Measurements from ENCODE around the gene STX18. TPM values are rescaled to one million over a fixed set of nuclear protein-coding genes. Genes with fewer than 3 reads are reported as not detected.
A peak's percentile ranks its signal among the peaks of the same experiment; 100 is the strongest.

STX18 gene
- total and polyA plus RNA-seq, 2 experiments from 2014 or later = 15.9 to 18.1 TPM

- H3K9me3 Mint-ChIP-seq = no peaks in the 10 kb centered on the region
- no peak for ATAC-seq
- Histone ChIP-seq H3K36me3 (ENCODE audit: insufficient read depth) (no peaks in the 10 kb centered on the region), H3F3A (replicated peaks; ENCODE audit: low read depth) (no peaks in the 10 kb centered on the region), H3K79me2 (replicated peaks; ENCODE audit: insufficient read depth) (no peaks in the 10 kb centered on the region), H3K27me3 (ENCODE audit: insufficient read depth) (no peaks in the 10 kb centered on the region), H4K20me1 (replicated peaks; ENCODE audit: insufficient read depth) (no peaks in the 10 kb centered on the region), H3K27ac (ENCODE audit: low read depth) (no peak overlapping the region), H3K9me2 (ENCODE audit: insufficient read depth) (no peaks in the 10 kb centered on the region), H3K4me2 (no peak overlapping the region), H3K4me3 (no peak overlapping the region), H2AFZ (no peak overlapping the region), H3K4me1 (ENCODE audit: insufficient read depth) (peaks cover 6% of the 10 kb centered on the region; the same call in 1 of the 2 replicates)
- TF ChIP-seq NANOG (IDR thresholded peaks at IDR 0.05; ENCODE audit: borderline replicate concordance) (no peak), ZNF331 (CRISPR knock-in tag; IDR thresholded peaks at IDR 0.05; ENCODE audit: low read depth) (no peak), STAT1 (IDR thresholded peaks at IDR 0.05; ENCODE audit: unreplicated experiment) (no peak), POLR2AphosphoS5 (IDR thresholded peaks at IDR 0.05; ENCODE audit: low read depth) (no peak), ZNF114 (CRISPR knock-in tag; IDR thresholded peaks at IDR 0.05) (no peak)
- TF ChIP-seq, protein P1, sequence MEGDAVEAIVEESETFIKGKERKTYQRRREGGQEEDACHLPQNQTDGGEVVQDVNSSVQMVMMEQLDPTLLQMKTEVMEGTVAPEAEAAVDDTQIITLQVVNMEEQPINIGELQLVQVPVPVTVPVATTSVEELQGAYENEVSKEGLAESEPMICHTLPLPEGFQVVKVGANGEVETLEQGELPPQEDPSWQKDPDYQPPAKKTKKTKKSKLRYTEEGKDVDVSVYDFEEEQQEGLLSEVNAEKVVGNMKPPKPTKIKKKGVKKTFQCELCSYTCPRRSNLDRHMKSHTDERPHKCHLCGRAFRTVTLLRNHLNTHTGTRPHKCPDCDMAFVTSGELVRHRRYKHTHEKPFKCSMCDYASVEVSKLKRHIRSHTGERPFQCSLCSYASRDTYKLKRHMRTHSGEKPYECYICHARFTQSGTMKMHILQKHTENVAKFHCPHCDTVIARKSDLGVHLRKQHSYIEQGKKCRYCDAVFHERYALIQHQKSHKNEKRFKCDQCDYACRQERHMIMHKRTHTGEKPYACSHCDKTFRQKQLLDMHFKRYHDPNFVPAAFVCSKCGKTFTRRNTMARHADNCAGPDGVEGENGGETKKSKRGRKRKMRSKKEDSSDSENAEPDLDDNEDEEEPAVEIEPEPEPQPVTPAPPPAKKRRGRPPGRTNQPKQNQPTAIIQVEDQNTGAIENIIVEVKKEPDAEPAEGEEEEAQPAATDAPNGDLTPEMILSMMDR (conservative IDR thresholded peaks at IDR 0.05; ENCODE audit: low read depth in 2 of 2) = no peak
- TF ChIP-seq, protein P2, sequence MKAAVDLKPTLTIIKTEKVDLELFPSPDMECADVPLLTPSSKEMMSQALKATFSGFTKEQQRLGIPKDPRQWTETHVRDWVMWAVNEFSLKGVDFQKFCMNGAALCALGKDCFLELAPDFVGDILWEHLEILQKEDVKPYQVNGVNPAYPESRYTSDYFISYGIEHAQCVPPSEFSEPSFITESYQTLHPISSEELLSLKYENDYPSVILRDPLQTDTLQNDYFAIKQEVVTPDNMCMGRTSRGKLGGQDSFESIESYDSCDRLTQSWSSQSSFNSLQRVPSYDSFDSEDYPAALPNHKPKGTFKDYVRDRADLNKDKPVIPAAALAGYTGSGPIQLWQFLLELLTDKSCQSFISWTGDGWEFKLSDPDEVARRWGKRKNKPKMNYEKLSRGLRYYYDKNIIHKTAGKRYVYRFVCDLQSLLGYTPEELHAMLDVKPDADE (IDR thresholded peaks at IDR 0.05) = no peak
- no peaks in the 10 kb centered on the region for H3K27me3 Mint-ChIP-seq (ENCODE audit: insufficient read depth, low read depth, poor library complexity)
- peaks cover 6% of the 10 kb centered on the region; the same call in 2 of the 3 replicates for H3K36me3 Mint-ChIP-seq (ENCODE audit: low read depth)
- DNase-seq (ENCODE audit: low spot score) = peak; percentile 46
- no peak overlapping the region for H3K4me3 Mint-ChIP-seq
- H3K27ac Mint-ChIP-seq = peak overlapping the region; percentile 70
- peaks cover 12% of the 10 kb centered on the region; the same call in 2 of the 3 replicates for H3K4me1 Mint-ChIP-seq
These were observed 98.0 kb downstream of the STX18 start for GRCh38 chr4:4443821-4444220.

- no peaks in the 10 kb centered on the region for H4K20me1 ChIP-seq (replicated peaks; ENCODE audit: insufficient read depth)
- H3K4me1 ChIP-seq (ENCODE audit: insufficient read depth) = no peaks in the 10 kb centered on the region
- H3K4me3 Mint-ChIP-seq = no peak overlapping the region
- H3K36me3 Mint-ChIP-seq (ENCODE audit: low read depth) = peaks cover 9% of the 10 kb centered on the region; the same call in 2 of the 3 replicates
- no peak overlapping the region for H3K27ac Mint-ChIP-seq
- H3K36me3 ChIP-seq (ENCODE audit: insufficient read depth) = no peaks in the 10 kb centered on the region
- ATAC-seq = no peak
- H3K4me2 ChIP-seq = no peak overlapping the region
- no peaks in the 10 kb centered on the region for H3K9me2 ChIP-seq (ENCODE audit: insufficient read depth)
- H3K27me3 ChIP-seq (ENCODE audit: insufficient read depth) = no peaks in the 10 kb centered on the region
- no peak for DNase-seq (ENCODE audit: low spot score)
- H3K27me3 Mint-ChIP-seq (ENCODE audit: insufficient read depth, low read depth, poor library complexity) = peaks cover 3% of the 10 kb centered on the region
- H3K27ac ChIP-seq (ENCODE audit: low read depth) = no peak overlapping the region
- H3K4me3 ChIP-seq = no peak overlapping the region
- no peaks in the 10 kb centered on the region for H3K9me3 Mint-ChIP-seq
- H3K79me2 ChIP-seq (replicated peaks; ENCODE audit: insufficient read depth) = no peaks in the 10 kb centered on the region
- no peak overlapping the region for H2AFZ ChIP-seq
- peaks cover 12% of the 10 kb centered on the region; the same call in 2 of the 3 replicates for H3K4me1 Mint-ChIP-seq
- no peaks in the 10 kb centered on the region for H3F3A ChIP-seq (replicated peaks; ENCODE audit: low read depth)
- TF ChIP-seq ZNF114 (CRISPR knock-in tag; IDR thresholded peaks at IDR 0.05) (no peak), POLR2AphosphoS5 (IDR thresholded peaks at IDR 0.05; ENCODE audit: low read depth) (no peak), ZNF462 (CRISPR knock-in tag; IDR thresholded peaks at IDR 0.05) (no peak)
- TF ChIP-seq, protein P2 (IDR thresholded peaks at IDR 0.05) = no peak
These were observed 101.4 kb downstream of the STX18 start for GRCh38 chr4:4440333-4441061.
